AG09309 (cell line): ENCODE results near the gene AOC3.
"Not testable (repeated sequence)": the region's sequence is repeated elsewhere in the genome, so short reads cannot be mapped to it uniquely, and the experiment has no call there.

Experiments used
- DNase-seq: peaks from one replicate; pipeline ENCODE4 v3.0.0-alpha.2; 2010; ENCODE audit warnings: low read depth
- H3K4me3 ChIP-seq: 2 replicates; pipeline ENCODE4 v1.5.1; 2011; ENCODE audit warnings: mild to moderate bottlenecking, low read depth, low read length, moderate library complexity; ENCODE audit not compliant: control insufficient read depth
- CTCF ChIP-seq: IDR thresholded peaks from 2 replicates; pipeline ENCODE4 v1.5.1; 2011; ENCODE audit warnings: mild to moderate bottlenecking, low read depth, low read length, inconsistent platforms; ENCODE audit not compliant: insufficient read depth, control insufficient read depth; ENCODE audit errors: missing control alignments

Gene AOC3

GRCh38 chr17:42877037-42877436, 26.0 kb downstream of the AOC3 start:
- no peak for TF ChIP-seq CTCF
- DNase-seq = no peak
- no peak overlapping the region for H3K4me3 ChIP-seq

- TF ChIP-seq CTCF = no peak
- DNase-seq = no peak
- no peak overlapping the region for H3K4me3 ChIP-seq
These were observed 27.3 kb downstream of the AOC3 start for GRCh38 chr17:42878123-42878880.

- DNase-seq = no peak
- no peak for TF ChIP-seq CTCF
- H3K4me3 ChIP-seq = no peak overlapping the region
These were observed 28.1 kb downstream of the AOC3 start for GRCh38 chr17:42878924-42879595.

GRCh38 chr17:42879596-42879985, 28.6 kb downstream of the AOC3 start:
- H3K4me3 ChIP-seq = no peak overlapping the region
- no peak for TF ChIP-seq CTCF
- DNase-seq = no peak

- no peak overlapping the region for H3K4me3 ChIP-seq
- no peak for DNase-seq
- TF ChIP-seq CTCF = no peak
These were observed 29.8 kb downstream of the AOC3 start for GRCh38 chr17:42880776-42881310.

- not testable (repeated sequence) for DNase-seq
These were observed 30.7 kb downstream of the AOC3 start for GRCh38 chr17:42881706-42882105.

GRCh38 chr17:42882166-42882565, 31.2 kb downstream of the AOC3 start:
- DNase-seq = no peak
- no peak for TF ChIP-seq CTCF
- no peak overlapping the region for H3K4me3 ChIP-seq

More at GRCh38 chr17:42881706-42882105, 30.7 kb downstream of the AOC3 start:
- H3K4me3 ChIP-seq = not testable (repeated sequence)
